ENCODE results near the gene NFX1. TPM values are rescaled to one million over a fixed set of nuclear protein-coding genes. Genes with fewer than 3 reads are reported as not detected.

NFX1 gene
- total and polyA plus RNA-seq, 9 of the 15 experiments (the other 6 are each of a cell fraction or from before 2014, with no cell fraction given): 8.8 to 38.9 (median 26.8) TPM

DNA sequence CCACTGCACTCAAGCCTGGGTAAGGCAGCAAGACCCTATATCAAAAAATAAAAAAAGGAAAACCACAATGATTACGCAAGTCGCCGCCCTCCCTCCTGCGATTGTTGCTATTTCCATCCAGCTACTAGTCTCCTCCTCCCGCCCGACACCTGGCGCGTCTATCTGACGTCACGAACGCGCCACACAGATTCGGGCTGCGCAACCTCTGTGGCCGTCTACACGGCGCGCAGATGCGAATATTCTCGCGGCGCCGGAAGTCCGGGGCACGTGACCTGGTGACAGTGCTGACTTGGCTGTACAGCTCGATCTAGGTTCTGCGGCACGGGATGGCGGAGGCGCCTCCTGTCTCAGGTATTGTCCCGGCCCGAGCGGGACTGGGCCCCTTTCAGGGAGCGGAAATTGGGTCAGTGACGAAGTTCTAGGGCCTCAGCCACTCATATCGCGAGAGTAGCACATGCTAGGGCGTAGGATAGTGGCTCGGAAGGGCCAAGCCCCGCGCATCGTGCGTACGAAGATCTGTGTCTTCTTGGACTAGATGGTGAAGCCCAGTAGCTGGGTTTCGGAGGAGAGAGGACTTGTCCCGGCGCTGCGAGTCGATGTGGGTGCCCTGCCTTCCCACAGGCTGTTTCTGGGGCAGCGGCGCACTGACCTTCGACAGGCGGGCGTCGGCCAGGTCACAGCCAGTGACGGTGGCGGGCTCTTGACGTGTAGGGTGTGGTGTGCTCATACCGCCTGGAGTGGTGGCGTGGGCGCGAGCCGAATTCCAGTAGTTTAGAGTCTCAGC is at the start of gene NFX1 (continued):
- TF ChIP-seq, protein P1, sequence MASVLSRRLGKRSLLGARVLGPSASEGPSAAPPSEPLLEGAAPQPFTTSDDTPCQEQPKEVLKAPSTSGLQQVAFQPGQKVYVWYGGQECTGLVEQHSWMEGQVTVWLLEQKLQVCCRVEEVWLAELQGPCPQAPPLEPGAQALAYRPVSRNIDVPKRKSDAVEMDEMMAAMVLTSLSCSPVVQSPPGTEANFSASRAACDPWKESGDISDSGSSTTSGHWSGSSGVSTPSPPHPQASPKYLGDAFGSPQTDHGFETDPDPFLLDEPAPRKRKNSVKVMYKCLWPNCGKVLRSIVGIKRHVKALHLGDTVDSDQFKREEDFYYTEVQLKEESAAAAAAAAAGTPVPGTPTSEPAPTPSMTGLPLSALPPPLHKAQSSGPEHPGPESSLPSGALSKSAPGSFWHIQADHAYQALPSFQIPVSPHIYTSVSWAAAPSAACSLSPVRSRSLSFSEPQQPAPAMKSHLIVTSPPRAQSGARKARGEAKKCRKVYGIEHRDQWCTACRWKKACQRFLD (CRISPR knock-in tag; IDR thresholded peaks at IDR 0.05): peak; percentile 74; the same call in 1 of the 2 replicates
- TF ChIP-seq ZNF282 (CRISPR knock-in tag; IDR thresholded peaks at IDR 0.05): no peak
- TF ChIP-seq KAT2B (IDR thresholded peaks at IDR 0.05; ENCODE audit: low read depth, low read length): no peak
- no peak for TF ChIP-seq BRD9 (IDR thresholded peaks at IDR 0.05; ENCODE audit: low read depth, partially characterized antibody)
- peak; percentile 96 for TF ChIP-seq RAD51 (IDR thresholded peaks at IDR 0.05; ENCODE audit: borderline replicate concordance, low read depth)
- TF ChIP-seq, protein P2, sequence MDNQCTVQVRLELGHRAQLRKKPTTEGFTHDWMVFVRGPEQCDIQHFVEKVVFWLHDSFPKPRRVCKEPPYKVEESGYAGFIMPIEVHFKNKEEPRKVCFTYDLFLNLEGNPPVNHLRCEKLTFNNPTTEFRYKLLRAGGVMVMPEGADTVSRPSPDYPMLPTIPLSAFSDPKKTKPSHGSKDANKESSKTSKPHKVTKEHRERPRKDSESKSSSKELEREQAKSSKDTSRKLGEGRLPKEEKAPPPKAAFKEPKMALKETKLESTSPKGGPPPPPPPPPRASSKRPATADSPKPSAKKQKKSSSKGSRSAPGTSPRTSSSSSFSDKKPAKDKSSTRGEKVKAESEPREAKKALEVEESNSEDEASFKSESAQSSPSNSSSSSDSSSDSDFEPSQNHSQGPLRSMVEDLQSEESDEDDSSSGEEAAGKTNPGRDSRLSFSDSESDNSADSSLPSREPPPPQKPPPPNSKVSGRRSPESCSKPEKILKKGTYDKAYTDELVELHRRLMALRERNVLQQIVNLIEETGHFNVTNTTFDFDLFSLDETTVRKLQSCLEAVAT (IDR thresholded peaks at IDR 0.05): peak; percentile 83 to 88; a peak in 3 of 4 replicates
- TF ChIP-seq YY1 (IDR thresholded peaks at IDR 0.05; ENCODE audit: borderline replicate concordance in 1 of 3, control insufficient read depth in 1 of 3, extremely low read depth in 1 of 3, insufficient read depth in 3 of 3, insufficient read length in 1 of 3, insufficient replicate concordance in 2 of 3, low read depth in 1 of 3, low read length in 2 of 3): no peak
- TF ChIP-seq PHTF2 (CRISPR knock-in tag; IDR thresholded peaks at IDR 0.05): no peak
- TF ChIP-seq CXXC5 (CRISPR knock-in tag; IDR thresholded peaks at IDR 0.05): peak; percentile 75
- TF ChIP-seq ZNF212 (CRISPR knock-in tag; IDR thresholded peaks at IDR 0.05): no peak
- TF ChIP-seq NFYB (IDR thresholded peaks at IDR 0.05; ENCODE audit: extremely low read depth, insufficient read length): no peak
- TF ChIP-seq, protein P3, sequence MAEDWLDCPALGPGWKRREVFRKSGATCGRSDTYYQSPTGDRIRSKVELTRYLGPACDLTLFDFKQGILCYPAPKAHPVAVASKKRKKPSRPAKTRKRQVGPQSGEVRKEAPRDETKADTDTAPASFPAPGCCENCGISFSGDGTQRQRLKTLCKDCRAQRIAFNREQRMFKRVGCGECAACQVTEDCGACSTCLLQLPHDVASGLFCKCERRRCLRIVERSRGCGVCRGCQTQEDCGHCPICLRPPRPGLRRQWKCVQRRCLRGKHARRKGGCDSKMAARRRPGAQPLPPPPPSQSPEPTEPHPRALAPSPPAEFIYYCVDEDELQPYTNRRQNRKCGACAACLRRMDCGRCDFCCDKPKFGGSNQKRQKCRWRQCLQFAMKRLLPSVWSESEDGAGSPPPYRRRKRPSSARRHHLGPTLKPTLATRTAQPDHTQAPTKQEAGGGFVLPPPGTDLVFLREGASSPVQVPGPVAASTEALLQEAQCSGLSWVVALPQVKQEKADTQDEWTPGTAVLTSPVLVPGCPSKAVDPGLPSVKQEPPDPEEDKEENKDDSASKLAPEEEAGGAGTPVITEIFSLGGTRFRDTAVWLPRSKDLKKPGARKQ (CRISPR knock-in tag; IDR thresholded peaks at IDR 0.05): no peak
- TF ChIP-seq CHD4 (IDR thresholded peaks at IDR 0.05; ENCODE audit: insufficient read depth, insufficient replicate concordance, low read depth, low read length, poor library complexity, severe bottlenecking): no peak
- no peak for TF ChIP-seq ZNF197 (CRISPR knock-in tag; IDR thresholded peaks at IDR 0.05; ENCODE audit: low read depth)
- 0 out of 2 replicates have a peak, but pooled peaks have one; percentile 29 for TF ChIP-seq CBX1 (IDR thresholded peaks at IDR 0.05; ENCODE audit: low read depth)
- TF ChIP-seq, protein P4, sequence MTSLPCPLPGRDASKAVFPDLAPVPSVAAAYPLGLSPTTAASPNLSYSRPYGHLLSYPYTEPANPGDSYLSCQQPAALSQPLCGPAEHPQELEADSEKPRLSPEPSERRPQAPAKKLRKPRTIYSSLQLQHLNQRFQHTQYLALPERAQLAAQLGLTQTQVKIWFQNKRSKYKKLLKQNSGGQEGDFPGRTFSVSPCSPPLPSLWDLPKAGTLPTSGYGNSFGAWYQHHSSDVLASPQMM (CRISPR knock-in tag; IDR thresholded peaks at IDR 0.05): no peak
- no peak for TF ChIP-seq MAFK (IDR thresholded peaks at IDR 0.05; ENCODE audit: low read length)
- TF ChIP-seq TCF7L2 (IDR thresholded peaks at IDR 0.05; ENCODE audit: low read depth, low read length): no peak
- TF ChIP-seq CEBPB (tag; IDR thresholded peaks at IDR 0.05): peak; percentile 100
- no peak for TF ChIP-seq ZNF77 (CRISPR knock-in tag; IDR thresholded peaks at IDR 0.05)
- TF ChIP-seq ZNF431 (CRISPR knock-in tag; IDR thresholded peaks at IDR 0.05): no peak
- TF ChIP-seq MECOM (CRISPR knock-in tag; IDR thresholded peaks at IDR 0.05): no peak
- TF ChIP-seq FOXA1 (IDR thresholded peaks at IDR 0.05; ENCODE audit: borderline replicate concordance): no peak
- TF ChIP-seq SLC30A9 (CRISPR knock-in tag; IDR thresholded peaks at IDR 0.05): no peak

Measured in K562 (cell line).